Measurements from ENCODE around the gene UGT1A6. TPM values are rescaled to one million over a fixed set of nuclear protein-coding genes. Genes with fewer than 3 reads are reported as not detected.
"Not testable (repeated sequence)": the region's sequence is repeated elsewhere in the genome, so short reads cannot be mapped to it uniquely, and the experiment has no call there.

UGT1A6 gene
- total and polyA plus RNA-seq, 10 donors = not detected

DNA sequence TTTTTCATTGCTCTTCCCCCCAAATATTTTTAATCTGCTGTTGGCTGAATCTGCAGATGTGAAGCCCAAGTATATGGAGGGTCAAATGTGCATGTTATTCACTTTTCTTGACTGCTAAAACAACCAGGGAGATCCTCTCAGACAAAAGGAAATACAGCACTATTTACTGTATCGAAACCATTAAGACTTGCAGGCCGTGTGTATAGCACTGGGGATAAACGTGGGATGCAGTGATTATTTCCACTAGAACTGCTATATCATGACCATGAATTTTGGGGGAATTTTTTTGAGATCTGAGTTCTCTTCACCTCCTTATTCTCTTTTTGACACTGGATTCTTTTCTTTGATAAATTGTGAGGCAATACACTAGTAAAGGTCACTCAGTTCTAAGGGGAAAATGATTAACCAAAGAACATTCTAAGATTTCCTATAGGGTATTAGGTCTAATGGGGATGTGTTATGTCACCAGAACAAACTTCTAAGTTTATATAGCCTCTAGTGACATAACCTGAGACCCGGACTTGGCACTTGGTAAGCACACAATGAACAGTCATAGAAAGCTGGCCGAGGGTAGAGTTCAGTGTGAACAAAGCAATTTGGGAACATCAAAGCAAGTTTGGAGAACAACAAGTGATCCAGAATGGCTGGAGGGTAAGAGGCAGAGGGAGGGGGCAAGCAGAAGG is 52.5 kb downstream of the UGT1A6 start:
- intact Hi-C loops (cut with DNase I; ENCODE audit: low total_unique reads) = no loop called here
- Histone ChIP-seq H3K4me1 (no peaks in the 10 kb centered on the region), H3K36me3 (no peaks in the 10 kb centered on the region), H3K27me3 (replicated peaks in 1 of 7) (peaks cover 0 to 4% (median 0%) of the 10 kb centered on the region in 7 donors), H3K4me3 (no peak overlapping the region), H3K27ac (no peak overlapping the region), H3K9me3 (peaks cover 0 to 5% (median 2%) of the 10 kb centered on the region in 8 donors)
- no peak for DNase-seq
- TF ChIP-seq, protein P1, sequence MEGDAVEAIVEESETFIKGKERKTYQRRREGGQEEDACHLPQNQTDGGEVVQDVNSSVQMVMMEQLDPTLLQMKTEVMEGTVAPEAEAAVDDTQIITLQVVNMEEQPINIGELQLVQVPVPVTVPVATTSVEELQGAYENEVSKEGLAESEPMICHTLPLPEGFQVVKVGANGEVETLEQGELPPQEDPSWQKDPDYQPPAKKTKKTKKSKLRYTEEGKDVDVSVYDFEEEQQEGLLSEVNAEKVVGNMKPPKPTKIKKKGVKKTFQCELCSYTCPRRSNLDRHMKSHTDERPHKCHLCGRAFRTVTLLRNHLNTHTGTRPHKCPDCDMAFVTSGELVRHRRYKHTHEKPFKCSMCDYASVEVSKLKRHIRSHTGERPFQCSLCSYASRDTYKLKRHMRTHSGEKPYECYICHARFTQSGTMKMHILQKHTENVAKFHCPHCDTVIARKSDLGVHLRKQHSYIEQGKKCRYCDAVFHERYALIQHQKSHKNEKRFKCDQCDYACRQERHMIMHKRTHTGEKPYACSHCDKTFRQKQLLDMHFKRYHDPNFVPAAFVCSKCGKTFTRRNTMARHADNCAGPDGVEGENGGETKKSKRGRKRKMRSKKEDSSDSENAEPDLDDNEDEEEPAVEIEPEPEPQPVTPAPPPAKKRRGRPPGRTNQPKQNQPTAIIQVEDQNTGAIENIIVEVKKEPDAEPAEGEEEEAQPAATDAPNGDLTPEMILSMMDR (IDR thresholded peaks at IDR 0.05 in 8 of 11, conservative IDR thresholded peaks at IDR 0.05 in 3 of 11) = no peak
- no peak for TF ChIP-seq POLR2A (IDR thresholded peaks at IDR 0.05)
- TF ChIP-seq POLR2AphosphoS5 (IDR thresholded peaks at IDR 0.05) = no peak
- WGBS, 5 donors = 74 to 87% (median 79%) methylated on average over 5 of the region's 5 CpGs

DNA sequence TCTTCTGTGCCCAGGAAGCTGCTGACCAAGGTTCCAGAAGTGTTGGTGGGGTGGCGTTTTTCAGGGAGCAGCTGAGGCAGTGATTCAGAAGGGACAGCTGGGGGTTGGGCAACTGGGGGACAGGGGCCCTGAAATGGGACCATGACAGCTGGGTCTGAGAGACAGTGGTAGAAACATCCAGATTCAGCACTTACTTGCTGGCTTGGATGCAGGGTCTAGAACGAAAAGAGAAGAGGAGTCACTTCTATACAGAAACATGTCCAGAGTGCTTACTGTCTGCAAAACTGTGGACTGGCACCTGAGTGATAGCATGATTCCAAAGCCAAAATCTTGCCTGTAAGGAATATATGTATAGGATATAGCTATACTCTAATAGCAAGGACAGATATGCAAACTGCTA is 53.1 kb downstream of the UGT1A6 start:
- H3K36me3 ChIP-seq; H3K4me3 ChIP-seq; H3K27me3 ChIP-seq (replicated peaks in 1 of 7); DNase-seq; intact Hi-C loops (cut with DNase I; ENCODE audit: low total_unique reads); H3K4me1 ChIP-seq; H3K27ac ChIP-seq: not testable (repeated sequence)
- H3K9me3 ChIP-seq = peaks cover 0 to 11% (median 8%) of the 10 kb centered on the region in 8 donors
- 56 to 80% (median 75%) methylated on average over 2 of the region's 2 CpGs for WGBS, 5 donors

DNA sequence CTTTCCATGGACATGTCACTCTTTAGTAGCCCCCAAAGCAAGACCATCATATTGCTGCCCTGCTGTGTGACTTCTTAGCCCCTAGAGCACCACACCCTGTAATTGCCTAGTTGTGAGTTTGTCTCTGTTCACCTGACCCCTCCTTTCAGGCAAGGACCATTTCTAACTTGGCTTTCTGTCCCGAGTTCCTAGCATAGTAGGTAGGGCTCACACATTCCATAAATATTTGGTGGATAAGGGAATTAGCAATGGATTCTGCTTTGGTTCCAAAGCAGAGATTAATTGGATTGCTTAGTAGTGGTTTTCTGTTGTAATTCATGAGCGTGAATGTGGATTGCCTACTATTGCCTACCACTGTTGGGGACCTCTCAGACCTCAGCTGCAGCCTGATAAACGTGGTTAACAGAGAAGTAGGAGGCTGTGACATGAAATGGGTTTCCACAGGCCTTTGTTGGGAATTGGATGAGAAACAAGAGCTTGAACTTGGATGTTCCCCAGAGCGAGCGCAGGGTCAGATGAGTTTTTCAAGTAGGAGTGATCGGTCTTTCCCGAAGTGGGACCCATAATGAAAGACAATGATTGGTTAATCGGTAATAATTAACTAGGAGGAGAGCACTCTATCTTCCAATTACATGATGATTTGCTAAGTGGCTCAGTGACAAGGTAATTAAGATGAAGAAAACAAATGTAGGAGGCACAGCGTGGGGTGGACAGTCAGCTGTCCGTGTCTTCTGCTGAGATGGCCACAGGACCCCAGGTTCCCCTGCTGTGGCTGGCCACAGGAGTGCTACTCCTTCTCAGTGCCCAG is 54.0 kb downstream of the UGT1A6 start:
- Histone ChIP-seq H3K36me3 (no peaks in the 10 kb centered on the region), H3K27me3 (replicated peaks in 1 of 7) (peaks cover 0 to 4% (median 0%) of the 10 kb centered on the region in 7 donors), H3K4me3 (no peak overlapping the region), H3K27ac (no peak overlapping the region), H3K4me1 (no peaks in the 10 kb centered on the region), H3K9me3 (peaks cover 0 to 19% (median 16%) of the 10 kb centered on the region in 8 donors)
- WGBS, 5 donors = 78 to 83% (median 82%) methylated on average over 9 to 10 of the region's 10 CpGs
- no peak for DNase-seq
- intact Hi-C loops (cut with DNase I; ENCODE audit: low total_unique reads) = no loop called here
- TF ChIP-seq POLR2AphosphoS5 (IDR thresholded peaks at IDR 0.05) (no peak), POLR2A (IDR thresholded peaks at IDR 0.05) (no peak)
- TF ChIP-seq, protein P1 (IDR thresholded peaks at IDR 0.05 in 8 of 11, conservative IDR thresholded peaks at IDR 0.05 in 3 of 11) = no peak

DNA sequence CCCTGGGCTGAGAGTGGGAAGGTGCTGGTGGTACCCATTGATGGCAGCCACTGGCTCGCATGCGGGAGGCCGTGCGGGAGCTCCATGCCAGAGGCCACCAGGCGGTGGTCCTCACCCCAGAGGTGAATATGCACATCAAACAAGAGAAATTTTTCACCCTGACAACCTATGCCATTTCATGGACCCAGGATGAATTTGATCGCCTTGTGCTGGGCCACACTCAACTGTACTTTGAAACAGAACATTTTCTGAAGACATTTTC is 54.5 kb downstream of the UGT1A6 start:
- Histone ChIP-seq H3K27ac (no peak overlapping the region), H3K4me3 (no peak overlapping the region), H3K27me3 (replicated peaks in 1 of 7) (peaks cover 0 to 7% (median 0%) of the 10 kb centered on the region in 7 donors), H3K4me1 (no peaks in the 10 kb centered on the region), H3K9me3 (peaks cover 0 to 23% (median 16%) of the 10 kb centered on the region in 8 donors), H3K36me3 (no peaks in the 10 kb centered on the region)
- DNase-seq = no peak
- intact Hi-C loops (cut with DNase I; ENCODE audit: low total_unique reads) = no loop called here
- WGBS, 5 donors = 86 to 95% (median 92%) methylated on average over 6 of the region's 6 CpGs
- TF ChIP-seq POLR2AphosphoS5 (IDR thresholded peaks at IDR 0.05) (no peak), POLR2A (IDR thresholded peaks at IDR 0.05) (no peak)
- TF ChIP-seq, protein P1 (IDR thresholded peaks at IDR 0.05 in 8 of 11, conservative IDR thresholded peaks at IDR 0.05 in 3 of 11) = no peak

DNA sequence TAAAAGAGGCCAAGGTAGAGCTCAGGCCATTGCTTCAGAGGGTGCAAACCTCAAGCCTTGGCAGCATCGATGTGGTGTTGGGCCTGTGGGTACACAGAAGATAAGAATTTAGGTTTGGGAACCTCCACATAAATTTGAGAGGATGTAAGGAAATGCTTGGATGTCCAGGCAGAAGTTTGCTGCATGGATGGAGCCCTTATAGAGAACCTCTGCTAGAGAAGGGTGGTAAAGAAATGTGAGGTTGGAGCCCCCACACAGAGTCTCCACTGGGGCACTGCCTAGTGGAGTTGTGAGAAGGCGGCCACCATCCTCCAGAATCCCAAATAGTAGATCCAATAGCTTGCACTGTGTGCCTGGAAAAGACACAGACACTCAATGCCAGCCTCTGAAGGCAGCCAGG is 58.0 kb downstream of the UGT1A6 start:
- Histone ChIP-seq H3K9me3 (peaks cover 0 to 23% (median 16%) of the 10 kb centered on the region in 8 donors), H3K27me3 (replicated peaks in 1 of 7) (peaks cover 0 to 17% (median 0%) of the 10 kb centered on the region in 7 donors)
- DNase-seq; H3K36me3 ChIP-seq; H3K27ac ChIP-seq; H3K4me3 ChIP-seq; intact Hi-C loops (cut with DNase I; ENCODE audit: low total_unique reads); H3K4me1 ChIP-seq: not testable (repeated sequence)
- WGBS, 5 donors = 74 to 89% (median 82%) methylated on average over 2 of the region's 2 CpGs

DNA sequence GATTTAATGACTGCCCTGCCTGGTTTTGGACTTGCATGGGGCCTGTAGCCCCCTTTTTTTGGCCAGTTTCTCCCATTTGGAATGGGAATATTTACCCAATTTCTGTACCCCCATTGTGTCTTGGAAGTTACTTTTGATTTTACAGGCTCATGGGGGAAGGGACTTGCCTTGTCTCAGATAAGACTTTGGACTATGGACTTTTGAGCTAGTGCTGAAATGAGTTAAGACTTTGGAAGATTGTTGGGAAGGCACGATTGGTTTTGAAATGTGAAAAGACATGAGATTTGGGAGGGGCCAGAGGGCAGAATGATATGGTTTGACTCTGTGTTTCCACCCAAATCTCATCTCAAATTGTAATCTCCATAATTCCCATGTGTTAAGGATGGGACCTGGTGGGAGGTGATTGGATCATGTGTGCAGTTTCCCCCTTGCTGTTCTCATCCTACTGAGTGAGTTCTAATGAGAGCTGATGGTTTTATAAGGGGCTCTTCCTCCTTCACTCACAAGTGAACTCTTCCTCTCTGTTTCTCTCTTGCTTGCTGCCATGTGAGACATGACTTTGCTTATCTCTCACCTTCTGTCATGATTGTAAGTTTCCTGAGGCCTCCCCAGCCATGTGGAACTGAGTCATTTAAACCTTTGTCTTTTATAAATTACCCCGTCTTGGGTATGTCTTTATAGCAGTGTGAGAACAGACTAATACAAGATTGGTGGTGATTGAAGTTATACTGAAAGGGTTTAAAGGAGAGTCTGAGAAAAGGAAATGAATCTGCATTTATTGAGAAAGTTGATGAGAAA is 58.7 kb downstream of the UGT1A6 start:
- WGBS, 5 donors = 58 to 80% (median 77%) methylated on average over 2 of the region's 2 CpGs
- H3K4me3 ChIP-seq; DNase-seq; H3K36me3 ChIP-seq; H3K4me1 ChIP-seq; H3K27ac ChIP-seq; intact Hi-C loops (cut with DNase I; ENCODE audit: low total_unique reads): not testable (repeated sequence)
- Histone ChIP-seq H3K9me3 (peaks cover 0 to 23% (median 16%) of the 10 kb centered on the region in 8 donors), H3K27me3 (replicated peaks in 1 of 7) (peaks cover 0 to 17% (median 0%) of the 10 kb centered on the region in 7 donors)

Measured in spleen (tissue), 11 donors.